ENCODE results near the gene FBXO33. TPM values are rescaled to one million over a fixed set of nuclear protein-coding genes. Genes with fewer than 3 reads are reported as not detected.

FBXO33 gene
- total RNA-seq, 1 experiment from 2014 or later: 9.5 TPM

- ChIA-PET CTCF (no interaction called here), POLR2A (ENCODE audit: low non-redundant PET) (no interaction called here)
- TF ChIP-seq EZH2 (IDR thresholded peaks at IDR 0.05; ENCODE audit: borderline replicate concordance, low read depth, low read length, poor library complexity, severe bottlenecking) (no peak), CTCF (conservative IDR thresholded peaks at IDR 0.05; ENCODE audit: low read depth, low read length) (no peak)
These were observed 49.1 kb downstream of the FBXO33 start for GRCh38 chr14:39383026-39383660.

GRCh38 chr14:39382463-39382862, 49.8 kb downstream of the FBXO33 start:
- TF ChIP-seq EZH2 (IDR thresholded peaks at IDR 0.05; ENCODE audit: borderline replicate concordance, low read depth, low read length, poor library complexity, severe bottlenecking) (no peak), CTCF (conservative IDR thresholded peaks at IDR 0.05; ENCODE audit: low read depth, low read length) (no peak)
- POLR2A ChIA-PET (ENCODE audit: low non-redundant PET): no interaction called here
- DNase-seq (ENCODE audit: low spot score): no peak
- Histone ChIP-seq H3K36me3 (ENCODE audit: insufficient read depth, low read length, poor library complexity, severe bottlenecking) (no peaks in the 10 kb centered on the region), H3K27ac (ENCODE audit: low read depth, low read length, poor library complexity, severe bottlenecking) (no peak overlapping the region), H3K4me3 (ENCODE audit: low read depth, low read length, poor library complexity, severe bottlenecking) (no peak overlapping the region), H3K9me3 (ENCODE audit: low read depth, low read length, poor library complexity, severe bottlenecking) (no peaks in the 10 kb centered on the region), H3K4me1 (ENCODE audit: insufficient read depth, low read length, poor library complexity, severe bottlenecking) (peaks cover 7% of the 10 kb centered on the region), H3K27me3 (replicated peaks; ENCODE audit: insufficient read depth, low read depth, low read length, poor library complexity) (no peaks in the 10 kb centered on the region)
- no TSS peak for BruUV-seq (replicated peaks)
- intact Hi-C loops (cut with micrococcal nuclease; ENCODE audit: unreplicated experiment): no loop called here
- CTCF ChIA-PET: no interaction called here

More at GRCh38 chr14:39383026-39383660, 49.1 kb downstream of the FBXO33 start:
- Histone ChIP-seq H3K27me3 (replicated peaks; ENCODE audit: insufficient read depth, low read depth, low read length, poor library complexity) (no peaks in the 10 kb centered on the region), H3K36me3 (ENCODE audit: insufficient read depth, low read length, poor library complexity, severe bottlenecking) (no peaks in the 10 kb centered on the region), H3K9me3 (ENCODE audit: low read depth, low read length, poor library complexity, severe bottlenecking) (no peaks in the 10 kb centered on the region), H3K27ac (ENCODE audit: low read depth, low read length, poor library complexity, severe bottlenecking) (no peak overlapping the region), H3K4me1 (ENCODE audit: insufficient read depth, low read length, poor library complexity, severe bottlenecking) (peaks cover under 1% of the 10 kb centered on the region), H3K4me3 (ENCODE audit: low read depth, low read length, poor library complexity, severe bottlenecking) (no peak overlapping the region)
- no peak for DNase-seq (ENCODE audit: low spot score)
- intact Hi-C loops (cut with micrococcal nuclease; ENCODE audit: unreplicated experiment): no loop called here
- no TSS peak for BruUV-seq (replicated peaks)

GRCh38 chr14:39381366-39381765, 50.9 kb downstream of the FBXO33 start:
- Histone ChIP-seq H3K9me3 (ENCODE audit: low read depth, low read length, poor library complexity, severe bottlenecking) (no peaks in the 10 kb centered on the region), H3K4me3 (ENCODE audit: low read depth, low read length, poor library complexity, severe bottlenecking) (no peak overlapping the region), H3K36me3 (ENCODE audit: insufficient read depth, low read length, poor library complexity, severe bottlenecking) (no peaks in the 10 kb centered on the region), H3K27me3 (replicated peaks; ENCODE audit: insufficient read depth, low read depth, low read length, poor library complexity) (no peaks in the 10 kb centered on the region), H3K27ac (ENCODE audit: low read depth, low read length, poor library complexity, severe bottlenecking) (no peak overlapping the region), H3K4me1 (ENCODE audit: insufficient read depth, low read length, poor library complexity, severe bottlenecking) (peaks cover 17% of the 10 kb centered on the region)
- intact Hi-C loops (cut with micrococcal nuclease; ENCODE audit: unreplicated experiment): no loop called here
- CTCF ChIA-PET: no interaction called here
- POLR2A ChIA-PET (ENCODE audit: low non-redundant PET): no interaction called here
- TF ChIP-seq CTCF (conservative IDR thresholded peaks at IDR 0.05; ENCODE audit: low read depth, low read length): no peak
- TF ChIP-seq EZH2 (IDR thresholded peaks at IDR 0.05; ENCODE audit: borderline replicate concordance, low read depth, low read length, poor library complexity, severe bottlenecking): no peak
- no TSS peak for BruUV-seq (replicated peaks)
- no peak for DNase-seq (ENCODE audit: low spot score)
